Tibial nerve (tissue), 4 donors: ENCODE data around the gene SLC7A5. TPM values are rescaled to one million over a fixed set of nuclear protein-coding genes. Genes with fewer than 3 reads are reported as not detected.

Source experiments
- DNase-seq, 2 donors: peaks; one replicate each; pipeline ENCODE4 v3.0.0-alpha.2; 2019; ENCODE audit warnings: low spot score in 2 of 2
- H3K27ac ChIP-seq, 4 donors: fragments of 200-600 bp; sonication (generic) in 3 of 4; one replicate each; pipeline ENCODE4 v1.5.1; 2017 to 2019; ENCODE audit warnings: mild to moderate bottlenecking in 1 of 4
- H3K27me3 ChIP-seq, 2 donors: fragments of 200-600 bp; sonication (generic) in 1 of 2; one replicate each; pipeline versions ENCODE4 v1.5.1 to v1.6.0; 2017 to 2019
- H3K36me3 ChIP-seq, 3 donors: fragments of 200-600 bp; sonication (generic); one replicate each; pipeline ENCODE4 v1.5.1; 2018 to 2019
- H3K4me1 ChIP-seq, 4 donors: fragments of 200-600 bp; sonication (generic) in 3 of 4; one replicate each; pipeline ENCODE4 v1.5.1; 2017 to 2019
- H3K4me3 ChIP-seq, 4 donors: fragments of 200-600 bp; sonication (generic) in 3 of 4; one replicate each; pipeline ENCODE4 v1.5.1; 2017 to 2019; ENCODE audit warnings: mild to moderate bottlenecking in 1 of 4, moderate library complexity in 1 of 4
- H3K9me3 ChIP-seq, 4 donors: fragments of 200-600 bp; sonication (generic) in 3 of 4; one replicate each; pipeline ENCODE4 v1.5.1; 2017 to 2019
- EP300 ChIP-seq, 2 donors: sonication (generic); formaldehyde crosslinking; IDR thresholded peaks; one replicate each; pipeline ENCODE4 v1.6.1; 2017; ENCODE audit warnings: antibody characterized with exemption in 2 of 2, mild to moderate bottlenecking in 1 of 2
- POLR2A ChIP-seq, 2 donors: fragments of 450-650 bp; IDR thresholded peaks; one replicate each; pipeline ENCODE4 v1.6.1; 2017; ENCODE audit warnings: antibody characterized with exemption in 2 of 2, mild to moderate bottlenecking in 2 of 2, moderate library complexity in 2 of 2
- WGBS, 2 donors: methylation state at CpG; one replicate each; pipeline ENCODE4 v1.1.5; 2018; 5-methylcytosine and 5-hydroxymethylcytosine counted together
- total RNA-seq, 4 donors: library from RNA; depleted of rRNA; stranded (reverse); fragments of >200 nt; gene quantifications; one replicate each; pipeline ENCODE4 v1.1.0, GENCODE V29; 2016
- TF ChIP-seq, protein P1 (sequence below), 5 experiments: fragments of 200-600 bp in 3 of 5; fragments of 450-650 bp in 2 of 5; sonication (generic) in 3 of 5; IDR thresholded peaks; one replicate each; pipeline ENCODE4 v1.5.1; 2016 to 2019; ENCODE audit warnings: antibody characterized with exemption in 5 of 5, mild to moderate bottlenecking in 3 of 5, moderate library complexity in 2 of 5

Gene SLC7A5
- total RNA-seq, 4 donors from 2014 or later: 5.5 to 6.6 (median 6.0) TPM

- Histone ChIP-seq H3K27ac (no peak overlapping the region), H3K36me3 (peaks cover 0 to 56% (median 0%) of the 10 kb centered on the region in 3 donors), H3K9me3 (no peaks in the 10 kb centered on the region), H3K4me3 (no peak overlapping the region), H3K27me3 (peaks cover 0 to under 1% of the 10 kb centered on the region in 2 donors), H3K4me1 (no peaks in the 10 kb centered on the region)
- DNase-seq: no peak
- 86 to 87% methylated on average over 14 to 37 of the region's 37 CpGs for WGBS, 2 donors
- TF ChIP-seq, protein P1, sequence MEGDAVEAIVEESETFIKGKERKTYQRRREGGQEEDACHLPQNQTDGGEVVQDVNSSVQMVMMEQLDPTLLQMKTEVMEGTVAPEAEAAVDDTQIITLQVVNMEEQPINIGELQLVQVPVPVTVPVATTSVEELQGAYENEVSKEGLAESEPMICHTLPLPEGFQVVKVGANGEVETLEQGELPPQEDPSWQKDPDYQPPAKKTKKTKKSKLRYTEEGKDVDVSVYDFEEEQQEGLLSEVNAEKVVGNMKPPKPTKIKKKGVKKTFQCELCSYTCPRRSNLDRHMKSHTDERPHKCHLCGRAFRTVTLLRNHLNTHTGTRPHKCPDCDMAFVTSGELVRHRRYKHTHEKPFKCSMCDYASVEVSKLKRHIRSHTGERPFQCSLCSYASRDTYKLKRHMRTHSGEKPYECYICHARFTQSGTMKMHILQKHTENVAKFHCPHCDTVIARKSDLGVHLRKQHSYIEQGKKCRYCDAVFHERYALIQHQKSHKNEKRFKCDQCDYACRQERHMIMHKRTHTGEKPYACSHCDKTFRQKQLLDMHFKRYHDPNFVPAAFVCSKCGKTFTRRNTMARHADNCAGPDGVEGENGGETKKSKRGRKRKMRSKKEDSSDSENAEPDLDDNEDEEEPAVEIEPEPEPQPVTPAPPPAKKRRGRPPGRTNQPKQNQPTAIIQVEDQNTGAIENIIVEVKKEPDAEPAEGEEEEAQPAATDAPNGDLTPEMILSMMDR (IDR thresholded peaks at IDR 0.05): no peak
- TF ChIP-seq EP300 (IDR thresholded peaks at IDR 0.05): no peak
- no peak for TF ChIP-seq POLR2A (IDR thresholded peaks at IDR 0.05)
Measured at GRCh38 chr16:87830673-87831420, 38.5 kb downstream of the SLC7A5 start.

GRCh38 chr16:87829988-87830672 is 39.2 kb downstream of the SLC7A5 start:
- DNase-seq: no peak
- Histone ChIP-seq H3K27ac (no peak overlapping the region), H3K4me3 (no peak overlapping the region), H3K27me3 (peaks cover 0 to 8% of the 10 kb centered on the region in 2 donors), H3K36me3 (peaks cover 0 to 49% (median 0%) of the 10 kb centered on the region in 3 donors), H3K4me1 (no peaks in the 10 kb centered on the region), H3K9me3 (no peaks in the 10 kb centered on the region)
- TF ChIP-seq, protein P1 (IDR thresholded peaks at IDR 0.05): no peak
- TF ChIP-seq EP300 (IDR thresholded peaks at IDR 0.05) (no peak), POLR2A (IDR thresholded peaks at IDR 0.05) (no peak)
- 88 to 89% methylated on average over 20 to 21 of the region's 21 CpGs for WGBS, 2 donors

DNA sequence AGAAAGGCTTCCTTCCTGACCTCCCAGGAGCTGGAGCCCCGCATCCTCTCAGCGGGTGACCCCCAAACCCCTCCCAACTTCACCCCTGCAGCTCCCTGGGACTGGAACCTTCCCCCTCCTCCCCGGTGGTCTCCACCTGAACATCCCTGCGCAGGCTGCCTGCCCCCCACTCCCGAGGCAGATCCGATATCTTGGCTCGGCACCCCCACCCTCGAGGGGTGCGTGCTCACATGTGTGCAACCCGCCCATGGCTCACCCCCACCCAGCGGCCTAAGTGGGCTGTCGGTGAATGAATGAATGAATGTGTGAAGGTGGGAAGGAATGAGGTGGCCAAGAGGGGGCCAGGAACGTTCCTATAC is 39.7 kb downstream of the SLC7A5 start:
- Histone ChIP-seq H3K27ac (no peak overlapping the region), H3K4me1 (no peaks in the 10 kb centered on the region), H3K4me3 (no peak overlapping the region), H3K36me3 (peaks cover 0 to 44% (median 0%) of the 10 kb centered on the region in 3 donors), H3K9me3 (no peaks in the 10 kb centered on the region), H3K27me3 (peaks cover 0 to 13% of the 10 kb centered on the region in 2 donors)
- DNase-seq: no peak
- WGBS, 2 donors: 84 to 87% methylated on average over 13 of the region's 13 CpGs
- TF ChIP-seq, protein P1 (IDR thresholded peaks at IDR 0.05): no peak
- TF ChIP-seq POLR2A (IDR thresholded peaks at IDR 0.05) (no peak), EP300 (IDR thresholded peaks at IDR 0.05) (no peak)

DNA sequence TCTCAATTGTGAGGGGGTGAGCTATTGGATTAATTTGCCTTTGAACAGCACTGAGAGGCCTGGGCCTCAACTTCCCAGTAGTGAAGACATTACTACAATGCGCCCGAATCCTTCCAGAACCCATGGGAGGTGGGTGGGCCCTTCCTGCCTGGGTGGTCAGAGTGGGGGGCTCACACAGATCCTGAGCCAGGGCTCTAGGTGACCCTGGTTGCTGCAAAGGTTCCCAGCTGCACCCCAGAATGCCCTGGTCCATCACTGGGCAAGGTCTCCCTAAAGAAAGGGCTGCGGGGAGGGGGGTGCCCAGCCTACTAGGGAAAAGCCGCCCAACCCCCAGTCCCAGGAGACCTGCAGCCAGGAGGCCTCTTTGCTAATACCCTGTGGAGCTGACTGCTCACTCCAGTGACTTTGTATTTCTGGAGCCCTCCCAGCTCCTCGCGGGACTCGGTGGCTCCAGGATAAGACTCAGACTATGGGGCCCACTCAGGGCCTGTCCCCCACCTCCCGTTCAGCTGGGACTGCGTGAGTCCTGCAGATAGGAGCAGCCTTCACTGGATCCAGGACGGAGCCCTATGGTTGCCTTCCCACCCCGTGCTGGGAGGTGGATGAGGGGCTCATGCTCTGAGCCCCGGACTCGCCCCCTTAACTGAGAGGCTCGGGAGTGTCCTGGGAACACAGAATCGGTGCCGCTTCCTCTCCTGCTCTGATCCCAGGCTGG is 40.2 kb downstream of the SLC7A5 start:
- 85% methylated on average over 13 to 16 of the region's 16 CpGs for WGBS, 2 donors
- no peak for TF ChIP-seq EP300 (IDR thresholded peaks at IDR 0.05)
- TF ChIP-seq POLR2A (IDR thresholded peaks at IDR 0.05): no peak
- TF ChIP-seq, protein P1 (IDR thresholded peaks at IDR 0.05): no peak
- H3K4me1 ChIP-seq: no peaks in the 10 kb centered on the region
- no peak overlapping the region for H3K4me3 ChIP-seq
- H3K27ac ChIP-seq: no peak overlapping the region
- peaks cover 0 to 18% of the 10 kb centered on the region in 2 donors for H3K27me3 ChIP-seq
- H3K36me3 ChIP-seq: peaks cover 0 to 38% (median 0%) of the 10 kb centered on the region in 3 donors
- no peak for DNase-seq
- H3K9me3 ChIP-seq: no peaks in the 10 kb centered on the region
